Stimulated activated CD4-positive, alpha-beta T cell treated with anti-CD3 and anti-CD28 coated beads, Interleukin-12 subunit alpha, Interleukin-12 subunit beta, amount 100 ng/mL, for 4 hours (primary cell): ENCODE results near the gene SCAF8.

Experiments used
- DNase-seq: peaks from one replicate; pipeline ENCODE4 v3.0.0-alpha.2; 2020

Gene SCAF8

GRCh38 chr6:154848580-154848979, 115.4 kb downstream of the SCAF8 start:
- no peak for DNase-seq

- DNase-seq: no peak
Measured at GRCh38 chr6:154849475-154849874, 116.3 kb downstream of the SCAF8 start.

- no peak for DNase-seq
Measured at GRCh38 chr6:154852687-154853086, 119.5 kb downstream of the SCAF8 start.

GRCh38 chr6:154857529-154857928, 124.3 kb downstream of the SCAF8 start:
- DNase-seq: no peak

- no peak for DNase-seq
Measured at GRCh38 chr6:154861825-154862224, 128.6 kb downstream of the SCAF8 start.

GRCh38 chr6:154862536-154862935, 129.3 kb downstream of the SCAF8 start:
- no peak for DNase-seq

GRCh38 chr6:154864066-154864430, 130.8 kb downstream of the SCAF8 start:
- DNase-seq: no peak

GRCh38 chr6:154865291-154865690, 132.1 kb downstream of the SCAF8 start:
- DNase-seq: no peak

- DNase-seq: no peak
Measured at GRCh38 chr6:154868143-154868594, 135.0 kb downstream of the SCAF8 start.

GRCh38 chr6:154872542-154873114, 139.4 kb downstream of the SCAF8 start:
- DNase-seq: no peak

GRCh38 chr6:154873546-154873945, 140.3 kb downstream of the SCAF8 start:
- DNase-seq: no peak

- no peak for DNase-seq
Measured at GRCh38 chr6:154874773-154875592, 141.8 kb downstream of the SCAF8 start.

GRCh38 chr6:154876486-154877280, 143.5 kb downstream of the SCAF8 start:
- DNase-seq: no peak

GRCh38 chr6:154878871-154879491, 145.8 kb downstream of the SCAF8 start:
- no peak for DNase-seq

- DNase-seq: no peak
Measured at GRCh38 chr6:154882107-154882506, 148.9 kb downstream of the SCAF8 start.
